Osteocyte (in vitro differentiated cells): Measurements from ENCODE around the gene PITPNC1. TPM values are rescaled to one million over a fixed set of nuclear protein-coding genes. Genes with fewer than 3 reads are reported as not detected.
A peak's percentile ranks its signal among the peaks of the same experiment; 100 is the strongest.

Experiments
- DNase-seq: peaks from one replicate; pipeline ENCODE4 v3.0.0; 2021; ENCODE audit warnings: mixed read lengths; ENCODE audit not compliant: unreplicated experiment; ENCODE audit errors: extremely low spot score
- H3K27ac Mint-ChIP-seq: one replicate; pipeline ENCODE4 v1.8.0; 2021; ENCODE audit warnings: mild to moderate bottlenecking, mixed read lengths; ENCODE audit not compliant: unreplicated experiment
- H3K27me3 Mint-ChIP-seq: one replicate; pipeline ENCODE4 v1.8.0; 2021; ENCODE audit warnings: mixed read lengths; ENCODE audit not compliant: unreplicated experiment
- H3K36me3 Mint-ChIP-seq: one replicate; pipeline ENCODE4 v1.8.0; 2021; ENCODE audit warnings: mixed read lengths; ENCODE audit not compliant: unreplicated experiment
- H3K4me1 Mint-ChIP-seq: one replicate; pipeline ENCODE4 v1.8.0; 2021; ENCODE audit warnings: mixed read lengths; ENCODE audit not compliant: unreplicated experiment
- H3K4me3 Mint-ChIP-seq: one replicate; pipeline ENCODE4 v1.8.0; 2021; ENCODE audit warnings: mild to moderate bottlenecking, moderate library complexity, mixed read lengths; ENCODE audit not compliant: unreplicated experiment
- H3K9me3 Mint-ChIP-seq: one replicate; pipeline ENCODE4 v1.8.0; 2021; ENCODE audit warnings: mixed read lengths; ENCODE audit not compliant: unreplicated experiment
- total RNA-seq: library from RNA; stranded (reverse); gene quantifications from 2 replicates; pipeline ENCODE4 v1.2.1, GENCODE V29; 2021
- TF ChIP-seq, protein P1 (sequence below): fragments of 200-600 bp; sonication (generic); IDR thresholded peaks from 2 replicates; pipeline ENCODE4 v1.5.0; 2021; ENCODE audit warnings: antibody characterized with exemption, mild to moderate bottlenecking, moderate library complexity

PITPNC1 gene
- total RNA-seq, 1 donor from 2014 or later = 18.0 TPM

GRCh38 chr17:67343237-67343636 lies 33.8 kb upstream of the PITPNC1 start:
- Mint-ChIP-seq H3K4me1 (peaks cover 23% of the 10 kb centered on the region), H3K9me3 (no peaks in the 10 kb centered on the region)

GRCh38 chr17:67347826-67348225 lies 29.3 kb upstream of the PITPNC1 start:
- DNase-seq = no peak
- H3K4me3 Mint-ChIP-seq = no peak overlapping the region
- no peaks in the 10 kb centered on the region for H3K4me1 Mint-ChIP-seq
- no peak overlapping the region for H3K27ac Mint-ChIP-seq
- TF ChIP-seq, protein P1, sequence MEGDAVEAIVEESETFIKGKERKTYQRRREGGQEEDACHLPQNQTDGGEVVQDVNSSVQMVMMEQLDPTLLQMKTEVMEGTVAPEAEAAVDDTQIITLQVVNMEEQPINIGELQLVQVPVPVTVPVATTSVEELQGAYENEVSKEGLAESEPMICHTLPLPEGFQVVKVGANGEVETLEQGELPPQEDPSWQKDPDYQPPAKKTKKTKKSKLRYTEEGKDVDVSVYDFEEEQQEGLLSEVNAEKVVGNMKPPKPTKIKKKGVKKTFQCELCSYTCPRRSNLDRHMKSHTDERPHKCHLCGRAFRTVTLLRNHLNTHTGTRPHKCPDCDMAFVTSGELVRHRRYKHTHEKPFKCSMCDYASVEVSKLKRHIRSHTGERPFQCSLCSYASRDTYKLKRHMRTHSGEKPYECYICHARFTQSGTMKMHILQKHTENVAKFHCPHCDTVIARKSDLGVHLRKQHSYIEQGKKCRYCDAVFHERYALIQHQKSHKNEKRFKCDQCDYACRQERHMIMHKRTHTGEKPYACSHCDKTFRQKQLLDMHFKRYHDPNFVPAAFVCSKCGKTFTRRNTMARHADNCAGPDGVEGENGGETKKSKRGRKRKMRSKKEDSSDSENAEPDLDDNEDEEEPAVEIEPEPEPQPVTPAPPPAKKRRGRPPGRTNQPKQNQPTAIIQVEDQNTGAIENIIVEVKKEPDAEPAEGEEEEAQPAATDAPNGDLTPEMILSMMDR = no peak
- peaks cover 59% of the 10 kb centered on the region for H3K36me3 Mint-ChIP-seq
- H3K27me3 Mint-ChIP-seq = no peaks in the 10 kb centered on the region
- no peaks in the 10 kb centered on the region for H3K9me3 Mint-ChIP-seq

More at GRCh38 chr17:67343237-67343636, 33.8 kb upstream of the PITPNC1 start:
- TF ChIP-seq, protein P1 = no peak
- H3K27me3 Mint-ChIP-seq = no peaks in the 10 kb centered on the region
- H3K36me3 Mint-ChIP-seq = peaks cover 59% of the 10 kb centered on the region
- DNase-seq = peak; percentile 17
- no peak overlapping the region for H3K27ac Mint-ChIP-seq
- H3K4me3 Mint-ChIP-seq = no peak overlapping the region

- no peak overlapping the region for H3K4me3 Mint-ChIP-seq
- H3K36me3 Mint-ChIP-seq = peaks cover 55% of the 10 kb centered on the region
- TF ChIP-seq, protein P1 = no peak
- no peaks in the 10 kb centered on the region for H3K9me3 Mint-ChIP-seq
- no peaks in the 10 kb centered on the region for H3K4me1 Mint-ChIP-seq
- H3K27ac Mint-ChIP-seq = no peak overlapping the region
- DNase-seq = no peak
- H3K27me3 Mint-ChIP-seq = no peaks in the 10 kb centered on the region
Observed at GRCh38 chr17:67349420-67349819, 27.7 kb upstream of the PITPNC1 start.

- H3K36me3 Mint-ChIP-seq = peaks cover 48% of the 10 kb centered on the region
Observed at GRCh38 chr17:67353161-67353560, 23.9 kb upstream of the PITPNC1 start.

DNA sequence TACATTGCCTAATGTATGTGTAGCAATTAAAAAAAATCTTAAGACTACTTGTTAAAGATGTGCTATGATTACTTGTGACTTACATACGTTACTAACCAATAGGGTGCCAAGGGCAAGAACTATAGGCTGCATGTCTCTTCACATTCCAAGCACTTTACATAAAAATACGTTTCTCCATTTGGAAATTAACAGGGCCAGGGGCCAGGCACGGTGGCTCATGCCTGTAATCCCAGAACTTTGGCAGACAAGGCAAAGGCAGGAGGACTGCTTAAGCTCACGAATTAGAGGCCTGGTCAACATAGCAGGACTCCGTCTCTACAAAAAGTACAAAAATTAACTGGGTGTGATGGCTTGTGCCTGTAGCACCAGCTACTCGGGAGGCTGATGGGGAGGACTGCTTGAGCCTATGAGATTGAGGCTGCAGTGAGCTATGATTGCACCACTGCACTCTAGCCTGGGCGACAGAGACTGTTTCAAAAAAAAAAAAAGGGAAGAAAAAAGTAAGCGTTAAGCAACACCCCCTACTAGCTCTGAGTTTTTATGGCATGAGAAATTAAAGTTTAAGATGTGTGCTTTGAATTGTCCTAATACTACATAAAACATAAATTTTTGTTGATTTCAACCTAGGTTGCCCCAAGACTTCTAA lies 23.0 kb upstream of the PITPNC1 start:
- peak; percentile 40 for DNase-seq
- Mint-ChIP-seq H3K27me3 (no peaks in the 10 kb centered on the region), H3K36me3 (peaks cover 40% of the 10 kb centered on the region), H3K27ac (no peak overlapping the region), H3K4me1 (peaks cover 1% of the 10 kb centered on the region), H3K4me3 (no peak overlapping the region), H3K9me3 (no peaks in the 10 kb centered on the region)
- TF ChIP-seq, protein P1 = no peak

More at GRCh38 chr17:67353161-67353560, 23.9 kb upstream of the PITPNC1 start:
- Mint-ChIP-seq H3K27ac (no peak overlapping the region), H3K27me3 (no peaks in the 10 kb centered on the region), H3K4me1 (no peaks in the 10 kb centered on the region), H3K9me3 (no peaks in the 10 kb centered on the region), H3K4me3 (no peak overlapping the region)
- TF ChIP-seq, protein P1 = no peak
- DNase-seq = peak; percentile 8
